GM12874 (cell line): ENCODE data around the gene PPP3CB.

ENCODE experiments used
- TF ChIP-seq, protein P1 (sequence below): IDR thresholded peaks from 2 replicates; pipeline ENCODE4 v1.5.1; 2011; ENCODE audit warnings: low read depth, mild to moderate bottlenecking, control low read depth, low read length, moderate library complexity; ENCODE audit not compliant: insufficient read depth

PPP3CB gene

GRCh38 chr10:73414230-73414945 lies 81.4 kb downstream of the PPP3CB start:
- TF ChIP-seq, protein P1, sequence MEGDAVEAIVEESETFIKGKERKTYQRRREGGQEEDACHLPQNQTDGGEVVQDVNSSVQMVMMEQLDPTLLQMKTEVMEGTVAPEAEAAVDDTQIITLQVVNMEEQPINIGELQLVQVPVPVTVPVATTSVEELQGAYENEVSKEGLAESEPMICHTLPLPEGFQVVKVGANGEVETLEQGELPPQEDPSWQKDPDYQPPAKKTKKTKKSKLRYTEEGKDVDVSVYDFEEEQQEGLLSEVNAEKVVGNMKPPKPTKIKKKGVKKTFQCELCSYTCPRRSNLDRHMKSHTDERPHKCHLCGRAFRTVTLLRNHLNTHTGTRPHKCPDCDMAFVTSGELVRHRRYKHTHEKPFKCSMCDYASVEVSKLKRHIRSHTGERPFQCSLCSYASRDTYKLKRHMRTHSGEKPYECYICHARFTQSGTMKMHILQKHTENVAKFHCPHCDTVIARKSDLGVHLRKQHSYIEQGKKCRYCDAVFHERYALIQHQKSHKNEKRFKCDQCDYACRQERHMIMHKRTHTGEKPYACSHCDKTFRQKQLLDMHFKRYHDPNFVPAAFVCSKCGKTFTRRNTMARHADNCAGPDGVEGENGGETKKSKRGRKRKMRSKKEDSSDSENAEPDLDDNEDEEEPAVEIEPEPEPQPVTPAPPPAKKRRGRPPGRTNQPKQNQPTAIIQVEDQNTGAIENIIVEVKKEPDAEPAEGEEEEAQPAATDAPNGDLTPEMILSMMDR, result no peak

DNA sequence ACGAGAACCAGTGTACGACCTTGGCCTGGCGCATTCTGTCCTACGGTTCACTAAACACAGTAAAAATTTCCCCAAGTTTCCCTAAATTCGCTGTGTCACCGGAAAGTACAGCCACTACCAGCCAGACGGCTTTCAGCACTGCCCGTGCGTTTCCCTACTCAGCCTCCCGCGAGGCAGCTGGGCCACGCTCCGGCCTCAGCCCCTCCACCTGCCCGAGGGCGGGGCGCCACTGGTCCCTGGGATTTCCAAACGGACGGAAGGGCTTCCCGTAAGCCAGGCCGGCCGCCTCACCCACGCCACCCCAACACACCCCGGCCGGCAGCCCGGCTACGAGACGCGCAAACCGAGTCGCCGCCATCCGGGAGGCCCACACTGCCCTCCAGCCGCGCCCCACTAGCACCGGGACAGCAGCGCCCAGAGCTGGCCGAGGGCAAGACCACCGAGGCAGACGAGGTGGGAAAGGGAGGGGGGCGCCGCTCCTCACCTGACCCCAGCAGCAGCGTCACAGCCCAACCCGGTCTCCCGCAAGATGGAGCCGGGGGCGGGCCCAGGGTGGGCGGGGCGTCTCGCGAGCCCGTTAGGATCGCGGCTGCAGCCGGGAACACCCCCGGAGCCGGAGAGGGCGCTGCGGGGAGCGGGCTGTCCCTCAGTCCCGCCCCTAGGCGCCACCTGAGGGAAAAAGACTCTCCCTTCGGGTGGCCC lies 82.1 kb downstream of the PPP3CB start, which contains the start of gene ANXA7:
Gene ANXA7, minus strand, starts transcription at position 531 of the 702 bp plus-strand sequence. CDS start 13,202 bp downstream, outside the sequence.
- TF ChIP-seq, protein P1, result 0 out of 2 replicates have a peak, but pooled peaks have one; percentile 29

DNA sequence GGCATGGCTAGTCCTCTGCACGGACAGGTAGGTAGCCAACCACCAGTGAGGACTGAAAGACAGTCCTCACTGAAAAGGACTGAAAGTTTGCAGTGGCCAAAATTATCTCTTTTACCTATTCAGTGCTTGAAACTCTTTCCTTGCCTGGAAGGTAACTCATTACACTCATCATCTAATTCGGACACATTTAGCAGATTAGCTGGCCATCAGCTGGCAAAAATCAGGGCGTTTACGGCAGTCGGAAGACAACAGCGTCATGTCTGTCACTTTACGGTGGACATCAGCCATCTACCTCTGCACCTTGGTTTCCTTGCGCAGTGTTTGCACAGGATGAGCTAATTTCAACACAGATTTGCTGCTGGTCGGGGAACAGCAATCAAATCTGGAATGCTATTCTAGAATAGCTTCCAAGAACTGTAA lies 82.7 kb downstream of the PPP3CB start:
- TF ChIP-seq, protein P1, result no peak

GRCh38 chr10:73410897-73411296 lies 84.9 kb downstream of the PPP3CB start:
- TF ChIP-seq, protein P1, result no peak

DNA sequence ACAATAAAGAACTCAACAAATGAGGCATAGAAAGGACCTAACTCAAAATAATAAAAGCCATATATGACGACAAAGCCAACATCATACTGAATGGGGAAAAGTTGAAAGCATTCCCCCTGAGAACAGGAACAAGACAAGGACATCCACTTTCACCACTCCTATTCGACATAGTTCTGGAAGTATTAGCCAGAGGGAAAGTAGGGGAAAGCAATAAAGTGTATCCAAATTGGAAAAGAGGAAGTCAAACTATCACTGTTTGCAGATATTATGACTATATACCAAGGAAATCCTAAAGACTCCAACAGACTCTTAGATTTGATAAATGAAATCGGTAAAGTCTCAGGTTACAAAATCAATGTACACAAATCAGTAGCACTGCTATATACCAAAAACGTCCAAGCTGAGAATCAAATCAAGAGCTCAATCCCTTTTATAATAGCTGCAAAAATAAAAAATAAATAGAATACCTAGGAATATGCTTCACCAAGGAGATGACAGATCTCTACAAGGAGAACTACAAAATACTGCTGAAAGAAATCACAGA lies 86.8 kb downstream of the PPP3CB start:
- TF ChIP-seq, protein P1, result no peak

DNA sequence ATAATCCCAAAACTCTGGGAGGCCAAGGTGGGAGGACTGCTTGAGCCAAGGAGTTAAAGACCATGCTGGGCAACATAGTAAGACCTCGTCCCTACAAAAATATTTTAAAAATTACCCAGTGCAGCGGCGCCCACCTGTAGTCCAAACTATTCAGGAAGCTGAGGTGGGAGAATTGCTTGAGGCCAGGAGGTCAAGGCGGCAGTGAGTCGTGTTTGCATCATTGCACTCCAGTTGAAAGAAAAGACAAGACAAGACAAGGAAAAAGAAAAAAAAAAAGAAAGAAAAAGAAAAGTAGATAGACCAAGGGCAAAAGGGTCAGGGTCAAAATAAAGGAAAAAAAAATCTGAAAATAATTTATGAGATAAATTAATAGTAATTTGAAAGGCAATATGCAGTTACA lies 87.8 kb downstream of the PPP3CB start:
- TF ChIP-seq, protein P1, result no peak

- TF ChIP-seq, protein P1, result no peak
Observed at GRCh38 chr10:73407495-73407894, 88.3 kb downstream of the PPP3CB start.
